Erythroblast (primary cell): Measurements from ENCODE around the gene JSRP1.
"Not testable (repeated sequence)": the region's sequence is repeated elsewhere in the genome, so short reads cannot be mapped to it uniquely, and the experiment has no call there.

Experiments
- GATA1 ChIP-seq: IDR thresholded peaks from 2 replicates; pipeline ENCODE4 v1.6.1; 2011; ENCODE audit warnings: low read depth, mild to moderate bottlenecking, control low read depth, low read length, moderate library complexity
- POLR2A ChIP-seq: IDR thresholded peaks from 2 replicates; pipeline ENCODE4 v1.6.1; 2011; ENCODE audit warnings: mild to moderate bottlenecking, low read length

DNA sequence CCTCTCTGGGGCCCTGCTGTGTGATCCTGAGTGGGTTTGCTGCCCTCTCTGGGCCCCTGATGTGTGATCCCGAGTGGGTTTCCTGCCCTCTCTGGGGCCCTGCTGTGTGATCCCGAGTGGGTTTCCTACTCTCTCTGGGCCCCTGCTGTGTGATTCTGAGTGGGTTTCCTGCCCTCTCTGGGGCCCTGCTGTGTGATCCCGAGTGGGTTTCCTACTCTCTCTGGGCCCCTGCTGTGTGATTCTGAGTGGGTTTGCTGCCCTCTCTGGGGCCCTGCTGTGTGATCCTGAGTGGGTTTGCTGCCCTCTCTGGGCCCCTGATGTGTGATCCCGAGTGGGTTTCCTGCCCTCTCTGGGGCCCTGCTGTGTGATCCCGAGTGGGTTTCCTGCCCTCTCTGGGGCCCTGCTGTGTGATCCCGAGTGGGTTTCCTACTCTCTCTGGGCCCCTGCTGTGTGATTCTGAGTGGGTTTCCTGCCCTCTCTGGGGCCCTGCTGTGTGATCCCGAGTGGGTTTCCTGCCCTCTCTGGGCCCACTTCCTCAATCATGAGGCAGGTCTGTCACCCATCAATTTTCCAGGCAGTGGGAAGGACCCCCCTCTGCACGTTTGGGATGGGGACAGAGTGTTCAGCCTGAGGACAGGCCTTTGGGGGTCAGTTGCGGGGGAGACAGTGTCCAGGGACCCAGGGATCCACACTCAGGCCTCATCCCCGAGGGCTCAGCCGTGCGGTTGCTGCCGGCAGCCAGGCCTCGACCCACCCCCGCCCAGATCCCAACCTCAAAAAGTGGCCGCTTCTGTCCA lies 25.2 kb upstream of the JSRP1 start:
- not testable (repeated sequence) for TF ChIP-seq POLR2A, GATA1
